Parietal lobe (tissue), 1 donor: ENCODE measurements around the gene HSPA12A. TPM values are rescaled to one million over a fixed set of nuclear protein-coding genes. Genes with fewer than 3 reads are reported as not detected.

Experiments used
- total RNA-seq: library from RNA; depleted of rRNA; stranded (reverse); fragments of >200 nt; gene quantifications from one replicate; pipeline ENCODE4 v1.2.3, GENCODE V29; 2014

HSPA12A gene, protein sequence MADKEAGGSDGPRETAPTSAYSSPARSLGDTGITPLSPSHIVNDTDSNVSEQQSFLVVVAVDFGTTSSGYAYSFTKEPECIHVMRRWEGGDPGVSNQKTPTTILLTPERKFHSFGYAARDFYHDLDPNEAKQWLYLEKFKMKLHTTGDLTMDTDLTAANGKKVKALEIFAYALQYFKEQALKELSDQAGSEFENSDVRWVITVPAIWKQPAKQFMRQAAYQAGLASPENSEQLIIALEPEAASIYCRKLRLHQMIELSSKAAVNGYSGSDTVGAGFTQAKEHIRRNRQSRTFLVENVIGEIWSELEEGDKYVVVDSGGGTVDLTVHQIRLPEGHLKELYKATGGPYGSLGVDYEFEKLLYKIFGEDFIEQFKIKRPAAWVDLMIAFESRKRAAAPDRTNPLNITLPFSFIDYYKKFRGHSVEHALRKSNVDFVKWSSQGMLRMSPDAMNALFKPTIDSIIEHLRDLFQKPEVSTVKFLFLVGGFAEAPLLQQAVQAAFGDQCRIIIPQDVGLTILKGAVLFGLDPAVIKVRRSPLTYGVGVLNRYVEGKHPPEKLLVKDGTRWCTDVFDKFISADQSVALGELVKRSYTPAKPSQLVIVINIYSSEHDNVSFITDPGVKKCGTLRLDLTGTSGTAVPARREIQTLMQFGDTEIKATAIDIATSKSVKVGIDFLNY
- 39.1 TPM for total RNA-seq

DNA sequence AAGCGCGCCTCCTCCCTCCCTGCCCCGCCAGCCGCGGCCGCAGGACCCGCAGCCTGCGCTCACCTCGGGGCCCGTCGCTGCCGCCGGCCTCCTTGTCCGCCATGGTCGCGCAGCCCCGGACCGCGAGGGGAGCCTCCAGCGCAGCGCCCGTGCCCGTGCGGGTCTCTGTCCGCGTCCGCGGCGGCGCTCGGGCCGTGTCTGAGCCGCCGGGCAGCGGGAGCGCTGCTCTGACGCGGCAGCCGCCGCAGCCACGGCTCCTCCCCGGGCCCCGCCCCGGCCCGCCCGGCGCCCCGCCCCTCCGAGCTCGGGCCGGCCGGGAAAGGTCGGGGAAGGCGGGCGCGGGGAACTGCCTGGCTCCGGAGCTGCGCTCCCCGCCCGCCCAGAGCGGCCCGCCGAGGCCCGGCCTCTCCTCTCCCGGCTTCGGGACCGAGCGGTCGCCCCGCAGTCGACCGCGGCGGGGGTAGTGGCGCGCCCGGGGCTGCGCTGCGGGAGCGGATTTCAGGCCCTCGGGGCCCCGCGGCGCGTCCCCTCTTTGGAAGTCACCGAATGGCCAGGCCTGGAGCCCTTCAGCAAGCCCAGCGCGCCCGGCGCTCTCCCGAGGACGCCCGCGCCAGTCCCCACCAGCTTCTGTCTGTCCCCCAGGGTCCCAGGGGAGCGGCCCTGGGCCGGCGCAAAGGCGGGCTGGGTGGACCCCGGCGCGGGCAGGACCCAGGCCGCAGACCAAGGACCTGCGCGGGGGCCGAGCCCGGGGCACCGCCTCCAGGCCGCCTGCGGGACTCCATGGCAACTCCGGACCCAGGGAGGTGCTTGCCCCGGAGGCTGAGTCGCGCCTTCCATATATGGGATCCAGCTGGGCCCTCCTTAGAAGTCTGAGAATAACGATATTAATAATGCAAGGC, at the start of gene HSPA12A:
Gene HSPA12A, minus strand, starts transcription at position 200 of the 899 bp plus-strand sequence. Its CDS starts 97 bp downstream, at position 103.

Other genes starting within 250 kb of the HSPA12A start
- gene PNLIP, start 196.6 kb downstream of the HSPA12A start, total RNA-seq, result not detected
- not detected for gene PNLIPRP1, start 151.6 kb downstream of the HSPA12A start, total RNA-seq
- gene PNLIPRP2, start 121.6 kb downstream of the HSPA12A start, total RNA-seq, result not detected
- 1.9 TPM for gene ENO4, start 106.9 kb upstream of the HSPA12A start, total RNA-seq